HG02759 (cell line): ENCODE results near the gene CSMD2.

Source experiments
- ATAC-seq: cut with Tn5 transposase; IDR thresholded peaks from one replicate; pipeline ENCODE4 v1.9.1; 2021; ENCODE audit warnings: mild to moderate bottlenecking, moderate library complexity; ENCODE audit not compliant: unreplicated experiment

Gene CSMD2

DNA sequence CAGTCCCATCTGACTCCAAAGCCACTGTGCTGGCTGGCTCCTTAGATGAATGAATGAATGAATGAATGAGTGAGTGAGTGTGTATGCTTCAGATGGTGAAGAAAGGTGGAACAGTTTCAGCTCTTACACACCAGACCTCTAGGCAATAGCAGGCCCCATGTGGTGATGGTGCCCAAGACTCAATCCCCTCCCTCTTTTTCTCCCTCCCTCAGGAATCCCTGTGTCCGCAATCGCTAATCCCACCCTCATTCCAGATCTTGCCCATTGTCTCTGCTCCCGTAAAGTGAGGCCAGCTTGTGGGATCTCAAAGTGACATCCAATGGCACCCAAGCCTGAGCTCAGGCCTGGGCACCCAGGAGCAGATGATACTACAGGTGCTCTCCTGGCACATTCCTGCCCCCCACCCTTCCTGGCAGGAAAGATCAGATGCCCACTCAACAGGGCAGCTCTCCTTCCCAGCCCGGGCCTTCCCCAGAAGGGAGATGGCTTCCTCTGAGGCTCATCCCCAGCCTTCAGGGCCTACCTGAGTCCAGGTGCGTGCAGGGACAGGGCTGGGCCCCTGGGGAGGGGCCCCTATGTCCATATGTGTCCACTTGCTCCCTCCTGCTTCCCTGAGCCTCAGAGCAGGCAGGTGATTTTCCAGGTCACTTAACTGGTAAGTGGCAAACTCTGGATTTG lies 194.7 kb downstream of the CSMD2 start:
- no peak for ATAC-seq

DNA sequence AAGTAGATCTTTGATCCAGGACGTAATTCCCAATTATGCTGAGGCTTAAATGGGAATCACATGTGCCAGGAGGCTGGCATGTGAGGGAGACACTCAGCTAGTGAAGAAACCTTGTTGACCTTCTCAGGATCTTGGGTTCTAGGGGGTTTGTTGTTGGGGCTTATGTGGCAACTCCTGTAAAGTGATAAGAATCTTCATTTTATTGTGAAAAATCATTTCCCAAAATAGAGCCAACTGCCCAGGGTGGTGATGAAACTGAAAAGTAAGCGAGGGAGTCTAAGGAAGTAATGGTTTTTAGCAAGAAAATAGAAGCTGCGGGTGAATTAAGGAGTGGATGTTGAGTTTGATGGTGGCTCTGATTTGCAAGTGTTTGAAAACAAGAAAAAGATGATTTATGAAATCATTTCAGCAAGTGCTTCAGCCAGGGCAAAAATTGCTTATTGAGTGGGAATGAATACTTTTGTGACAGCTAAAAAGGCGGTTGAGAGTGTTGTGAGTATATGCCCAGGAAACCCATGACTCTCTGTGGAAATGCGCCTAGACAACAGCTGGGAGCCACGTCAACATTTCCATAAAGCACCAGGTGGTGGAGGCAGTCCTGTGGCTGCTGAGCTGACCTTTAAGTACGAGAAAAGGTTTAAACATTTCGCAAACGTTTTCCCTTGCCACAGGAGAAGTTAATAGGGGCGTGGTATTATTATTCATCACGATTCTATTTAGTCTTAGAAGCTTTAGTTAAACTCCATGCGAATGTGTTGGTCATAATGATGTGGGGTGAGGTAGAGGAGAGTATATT lies 198.5 kb downstream of the CSMD2 start:
- no peak for ATAC-seq

DNA sequence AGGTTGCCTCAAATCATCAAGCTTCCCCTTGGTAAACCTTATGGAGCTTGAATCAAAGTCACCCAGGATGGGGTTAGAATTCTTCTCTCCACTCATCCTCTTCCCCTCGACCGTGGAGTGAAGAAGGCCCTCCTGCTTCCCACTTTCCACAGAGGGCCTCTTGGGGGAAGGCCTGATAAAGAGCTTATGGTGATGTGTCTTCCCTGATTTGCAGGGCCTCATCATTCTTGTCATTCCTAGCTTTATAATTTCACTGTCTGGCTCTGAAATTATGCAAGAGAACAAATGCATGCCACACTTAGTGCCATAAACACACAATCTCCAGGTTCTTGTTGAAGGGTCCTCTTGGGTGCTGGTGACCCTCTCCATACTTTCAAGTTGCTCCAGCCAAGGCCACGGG lies 199.9 kb downstream of the CSMD2 start:
- no peak for ATAC-seq

DNA sequence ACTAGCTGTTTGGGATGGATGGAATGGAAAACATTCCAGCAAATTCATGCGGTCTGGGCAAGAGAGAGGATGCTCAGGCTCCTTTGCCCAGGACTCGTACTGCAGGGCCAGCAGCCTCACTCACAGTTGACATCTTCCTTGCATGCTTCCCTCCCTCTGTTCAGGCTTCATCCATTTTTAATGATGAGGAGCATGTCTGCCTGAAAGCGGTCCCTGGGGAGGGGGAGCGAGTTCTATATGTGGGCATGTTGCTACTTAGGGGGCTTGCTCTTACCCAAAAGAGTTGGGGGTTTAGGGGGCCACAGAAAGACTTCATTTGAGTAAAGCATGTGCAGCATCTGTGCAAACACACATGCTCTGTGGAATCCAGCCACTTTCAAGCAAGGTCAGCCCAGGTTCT lies 203.0 kb downstream of the CSMD2 start:
- no peak for ATAC-seq

DNA sequence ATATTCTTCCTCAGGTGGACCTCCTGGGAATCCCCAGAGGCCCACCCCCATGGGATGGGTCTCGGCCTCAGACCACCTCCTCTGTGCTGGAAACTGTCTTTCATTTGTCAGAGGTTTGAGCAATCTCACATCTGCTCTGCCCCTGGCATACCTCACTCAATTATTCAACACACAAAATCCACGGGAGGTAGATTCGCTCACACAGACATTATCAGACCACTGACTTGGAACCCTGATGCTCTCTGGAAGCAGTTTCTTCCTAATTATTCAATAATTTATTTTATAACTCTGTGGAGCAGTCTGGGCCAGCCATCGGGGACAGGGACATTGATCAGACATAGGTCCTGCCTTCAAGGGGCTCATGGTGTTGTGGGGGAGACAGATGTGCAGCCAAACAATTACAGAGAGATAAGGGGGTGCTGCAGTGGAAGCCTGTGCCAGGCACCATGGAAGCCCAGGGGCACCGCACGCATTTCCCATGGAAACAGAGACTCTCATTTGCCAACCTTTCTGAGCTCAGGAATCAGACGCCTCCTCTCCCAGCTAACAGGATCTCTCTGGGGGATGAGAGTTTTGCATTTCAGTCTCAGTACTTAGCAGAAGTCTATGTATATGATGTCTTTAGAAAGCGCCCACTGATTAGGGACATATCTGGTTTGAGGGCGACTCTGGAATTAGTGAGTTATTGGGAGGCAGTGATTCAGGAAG lies 204.7 kb downstream of the CSMD2 start:
- ATAC-seq, result no peak

DNA sequence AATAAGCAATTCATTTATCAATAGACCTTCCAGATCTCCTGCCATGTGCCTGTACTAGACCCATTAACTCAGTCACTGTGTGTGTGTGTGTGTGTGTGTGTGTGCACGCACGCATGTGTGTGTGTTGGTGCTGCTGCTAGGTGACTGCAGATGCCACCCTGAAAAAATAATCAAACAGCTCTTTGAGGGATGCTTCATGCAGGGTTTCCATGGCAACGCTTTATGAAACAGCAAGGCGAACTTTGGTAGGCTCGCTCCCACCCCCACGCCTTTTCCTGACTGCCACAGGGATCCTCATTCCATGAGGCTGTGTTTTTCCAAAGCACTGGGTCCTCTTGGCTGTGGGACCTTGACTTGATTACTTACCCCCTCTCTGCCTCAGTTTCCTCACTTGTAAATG lies 207.2 kb downstream of the CSMD2 start:
- ATAC-seq, result no peak

DNA sequence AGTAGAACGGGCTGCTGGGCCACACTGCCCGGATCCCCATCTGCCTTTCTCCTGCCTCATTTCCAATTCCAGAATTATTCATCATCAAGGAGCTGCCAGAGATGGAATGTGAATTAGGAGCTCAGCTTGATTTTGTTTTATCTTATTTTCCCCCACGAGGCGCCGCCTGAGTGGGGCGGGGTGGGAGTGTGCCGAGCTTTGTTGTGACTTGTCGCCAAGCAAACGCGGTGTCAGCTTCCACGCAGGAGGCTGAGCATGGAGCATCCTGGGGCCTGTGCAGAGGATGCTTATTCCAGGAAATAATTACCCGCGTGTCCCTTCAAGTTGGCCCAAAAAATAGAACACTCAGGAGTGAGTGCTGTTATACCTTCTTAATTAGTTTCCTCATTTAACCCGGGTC lies 209.9 kb downstream of the CSMD2 start:
- no peak for ATAC-seq

DNA sequence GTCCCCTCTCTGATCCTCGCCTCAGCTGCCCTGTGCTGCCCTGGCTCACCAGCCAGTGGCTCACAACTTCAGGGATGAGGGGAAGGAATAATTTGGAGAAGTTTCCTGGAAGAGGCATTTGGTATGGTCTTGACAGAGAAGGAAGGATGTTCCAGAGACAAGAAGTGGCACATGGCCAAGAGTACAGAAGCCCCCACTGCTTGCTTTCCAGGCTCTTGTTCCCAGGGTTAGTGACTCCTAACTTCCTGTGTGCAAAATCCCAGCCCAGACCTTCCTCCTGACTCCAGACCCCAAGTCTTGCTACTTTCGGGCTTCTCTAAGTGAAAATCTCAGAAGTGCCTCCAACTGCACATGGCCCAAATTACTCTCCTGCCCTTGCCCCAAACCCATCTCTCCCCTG lies 215.5 kb downstream of the CSMD2 start:
- no peak for ATAC-seq

DNA sequence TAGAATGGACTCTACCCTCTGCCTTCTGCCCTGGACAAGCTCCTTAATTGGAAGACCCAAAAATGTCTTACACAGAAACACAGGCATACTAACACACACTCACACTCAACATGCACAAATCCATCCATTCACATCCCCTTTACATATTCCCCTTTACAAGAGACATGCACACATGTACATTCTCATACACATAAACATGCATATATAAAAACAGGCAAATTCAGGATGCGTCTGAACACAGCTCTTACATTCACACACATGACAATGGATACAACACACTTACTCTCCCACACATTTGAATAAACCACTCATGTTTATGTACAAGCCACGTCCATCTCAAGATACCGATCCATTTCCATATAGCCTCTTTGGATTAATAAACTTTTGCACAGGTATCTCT lies 216.7 kb downstream of the CSMD2 start:
- ATAC-seq, result no peak

DNA sequence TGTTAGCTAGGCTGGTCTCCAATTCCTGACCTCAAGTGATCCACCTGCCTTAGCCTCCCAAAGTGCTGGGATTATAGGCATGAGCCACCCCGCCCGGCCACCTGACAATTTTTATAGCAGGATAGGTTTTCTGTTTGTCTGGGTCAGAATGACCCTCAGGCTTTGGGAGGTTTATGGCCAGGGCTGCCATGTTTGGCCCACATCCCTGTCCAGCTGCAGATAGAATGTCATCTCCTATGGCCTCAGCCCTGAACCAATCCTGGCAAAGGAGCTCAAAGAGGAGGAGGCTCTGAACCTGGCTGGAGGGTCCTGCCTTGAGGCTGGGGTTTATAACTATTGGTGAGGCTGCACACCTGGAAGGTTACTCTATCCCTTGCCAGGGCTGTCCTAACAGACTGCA lies 218.2 kb downstream of the CSMD2 start:
- ATAC-seq, result no peak

DNA sequence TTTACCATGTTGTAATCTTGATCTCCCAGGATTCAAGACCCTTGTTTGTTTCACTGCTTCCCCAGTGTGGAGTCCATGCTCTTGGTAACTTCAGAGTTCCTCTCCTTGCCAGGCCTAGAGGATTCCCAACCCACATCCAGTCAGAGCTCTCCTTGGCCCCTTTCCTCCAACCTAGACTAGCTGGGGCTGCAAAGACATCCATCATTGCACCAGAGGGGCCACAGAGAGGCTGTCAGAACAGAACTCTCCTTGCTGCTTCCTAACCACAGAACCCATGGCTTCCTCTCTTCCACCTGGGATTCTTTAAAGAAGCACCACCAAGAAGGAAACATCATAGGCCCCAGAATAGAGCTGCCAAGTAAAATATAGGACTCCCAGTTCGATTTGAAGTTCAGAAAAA lies 220.2 kb downstream of the CSMD2 start:
- ATAC-seq, result no peak

DNA sequence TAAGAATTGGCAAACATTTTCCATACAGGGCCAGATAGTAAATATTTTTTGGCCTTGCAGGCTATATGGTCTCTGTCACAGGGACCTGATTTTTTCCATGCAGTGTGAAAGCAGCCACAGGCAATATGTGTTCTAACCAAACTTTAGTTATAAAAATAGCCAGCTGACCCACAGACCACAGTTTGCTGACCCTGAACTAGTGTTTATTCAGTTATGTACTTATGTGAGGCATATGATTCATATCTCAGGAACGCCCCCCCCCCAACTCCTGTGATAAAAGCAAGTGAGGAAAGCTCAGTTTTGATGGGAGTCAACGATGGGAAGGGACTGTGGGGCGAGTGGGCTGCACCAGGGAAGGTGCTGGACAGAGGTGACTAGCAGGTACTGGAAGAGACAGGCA lies 221.1 kb downstream of the CSMD2 start:
- ATAC-seq, result no peak

DNA sequence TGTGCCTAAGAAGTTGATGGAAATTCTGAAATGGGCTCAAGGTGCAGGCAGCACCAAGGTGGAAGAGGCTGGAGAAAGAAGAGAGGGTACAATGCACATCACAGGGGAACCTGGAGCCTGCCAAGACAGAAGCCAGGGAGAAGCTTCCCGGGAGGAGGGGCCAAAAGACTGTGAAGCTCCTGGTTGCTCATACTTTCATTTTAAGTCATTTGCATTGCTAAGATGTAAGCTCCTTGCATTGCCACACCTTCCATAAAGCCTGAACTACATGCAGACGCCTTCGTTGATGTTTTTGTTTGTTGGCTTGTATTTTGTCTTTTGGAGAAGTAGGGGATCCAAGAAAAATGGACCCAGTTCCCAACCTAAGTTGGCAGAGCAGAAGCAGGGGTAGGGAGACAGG lies 232.2 kb downstream of the CSMD2 start:
- ATAC-seq, result no peak

DNA sequence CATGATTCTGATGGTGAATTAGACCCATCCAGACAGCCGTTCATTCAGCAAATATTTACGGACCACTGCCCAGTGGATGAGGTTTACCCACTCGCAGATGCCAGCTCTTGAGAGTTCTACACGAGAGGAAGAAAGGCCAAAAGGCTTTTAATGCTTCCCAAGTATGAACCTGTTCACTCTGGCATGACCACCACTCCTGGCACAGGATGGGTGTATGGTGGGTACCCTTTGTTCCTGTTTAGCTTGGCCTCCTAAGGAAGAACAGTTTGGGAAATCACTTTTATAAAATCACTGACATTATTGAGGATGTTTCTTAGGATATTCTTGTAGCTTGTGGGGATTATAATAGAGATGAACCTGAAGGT lies 233.9 kb downstream of the CSMD2 start:
- no peak for ATAC-seq

DNA sequence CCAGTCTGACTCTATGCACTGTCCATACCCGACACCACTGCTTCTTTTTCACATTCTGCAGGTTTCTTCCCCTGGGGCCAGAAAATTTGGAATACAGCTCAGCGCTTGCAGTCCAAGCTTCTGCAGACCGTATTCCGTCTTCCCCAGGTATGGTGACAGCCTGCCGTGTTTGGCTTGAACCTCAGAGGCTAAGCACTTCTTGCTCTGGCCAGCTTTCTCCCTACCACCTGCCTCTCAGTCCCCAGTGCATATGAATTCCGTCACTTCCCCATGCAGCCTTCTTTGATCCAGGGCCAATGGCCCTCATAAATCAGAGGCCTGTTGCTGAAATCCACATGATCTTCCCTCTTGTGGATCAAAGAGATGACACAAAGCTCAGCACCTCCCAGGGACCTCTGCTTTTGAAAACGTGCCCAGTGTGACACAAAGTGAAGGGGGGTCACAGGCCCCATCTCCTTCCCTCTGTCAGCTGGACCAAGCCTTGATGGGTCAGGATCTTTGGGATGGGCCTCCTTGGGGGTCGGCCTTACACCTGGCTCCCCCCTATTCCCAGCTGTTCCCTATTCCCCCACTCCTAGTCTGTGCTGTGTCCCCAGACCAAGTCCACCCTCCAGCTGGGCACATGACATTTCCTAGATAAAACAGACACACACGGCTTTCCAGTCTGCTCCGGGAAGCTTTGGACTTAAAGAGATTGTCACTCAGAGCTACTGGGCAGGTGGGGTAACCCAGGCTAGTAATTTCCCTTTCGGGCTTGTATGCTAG lies 234.5 kb downstream of the CSMD2 start:
- no peak for ATAC-seq

DNA sequence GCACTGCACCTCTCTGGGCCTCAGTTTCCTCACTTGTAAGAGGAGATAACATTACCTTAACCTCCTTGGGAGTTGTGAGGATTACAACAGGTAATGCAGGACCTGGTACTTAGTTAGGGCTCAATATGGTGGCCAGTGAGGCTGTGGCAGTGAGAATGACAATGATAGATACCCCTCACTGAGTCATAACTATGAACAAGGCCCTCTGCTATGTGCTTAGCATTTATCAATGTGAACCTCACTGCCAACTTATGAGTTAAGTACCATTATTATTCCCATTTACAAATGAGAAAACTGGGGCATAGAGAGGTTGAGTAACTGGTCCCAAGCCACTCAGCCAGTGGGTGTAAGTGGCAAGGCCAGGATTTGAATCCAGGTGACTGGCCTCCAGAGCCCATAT lies 236.8 kb downstream of the CSMD2 start:
- no peak for ATAC-seq

DNA sequence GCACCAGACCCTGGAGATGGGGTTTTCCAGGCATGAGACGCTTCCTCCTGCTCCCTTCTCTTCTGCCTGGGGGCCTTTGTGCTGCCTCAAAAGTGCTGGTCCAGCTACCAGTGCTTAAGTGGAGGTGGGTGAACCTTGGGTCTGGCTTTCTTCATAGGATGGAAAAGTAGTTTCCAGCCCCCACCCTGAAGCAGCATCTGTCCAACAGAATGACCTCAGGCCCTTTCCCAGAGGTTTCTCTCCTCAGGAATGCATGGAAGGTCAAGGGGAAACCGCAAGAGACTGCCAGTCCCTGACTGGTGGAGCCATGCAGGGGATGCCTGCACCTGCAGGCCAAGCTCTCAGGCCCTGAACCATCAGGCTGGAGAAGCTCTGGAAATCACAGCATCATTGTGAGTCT lies 237.3 kb downstream of the CSMD2 start:
- no peak for ATAC-seq

DNA sequence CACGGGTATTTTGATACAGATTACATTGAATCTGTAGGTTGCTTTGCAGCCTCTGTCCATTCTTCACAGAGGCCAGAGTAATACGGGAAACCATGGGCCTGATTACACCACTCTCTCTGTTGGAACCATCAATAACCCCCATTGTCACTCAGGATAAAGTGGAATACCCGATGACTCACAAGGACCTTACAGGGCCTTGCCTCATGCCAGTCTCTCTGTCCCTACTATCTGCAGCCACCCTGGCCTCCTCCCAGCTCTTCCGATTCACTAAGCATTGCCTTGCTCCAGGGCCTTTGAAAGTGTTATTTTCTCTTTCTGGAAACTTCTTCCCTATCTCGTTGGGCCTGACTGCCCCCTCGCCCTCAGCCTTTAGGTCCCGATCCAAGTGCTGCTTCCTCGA lies 239.4 kb downstream of the CSMD2 start:
- ATAC-seq, result no peak

DNA sequence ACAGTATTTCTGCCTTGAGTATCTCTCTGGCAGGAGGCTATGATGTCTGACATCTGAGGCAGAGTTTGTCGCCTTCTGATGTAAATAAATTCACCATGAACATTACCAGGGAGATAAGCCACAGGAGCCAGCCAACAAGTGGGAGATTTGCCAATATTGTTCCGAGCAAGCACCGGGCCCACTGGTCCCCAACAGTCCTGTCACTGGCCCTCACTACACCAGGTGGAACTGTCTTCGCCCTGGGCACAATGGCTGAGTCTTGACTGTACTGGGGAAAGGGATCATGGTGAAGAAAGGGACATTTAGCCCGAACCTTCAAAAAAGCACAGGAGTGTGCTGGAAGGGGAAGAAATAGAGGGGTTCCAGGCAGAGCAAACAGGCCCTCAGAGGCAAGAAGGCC lies 243.7 kb downstream of the CSMD2 start:
- no peak for ATAC-seq

DNA sequence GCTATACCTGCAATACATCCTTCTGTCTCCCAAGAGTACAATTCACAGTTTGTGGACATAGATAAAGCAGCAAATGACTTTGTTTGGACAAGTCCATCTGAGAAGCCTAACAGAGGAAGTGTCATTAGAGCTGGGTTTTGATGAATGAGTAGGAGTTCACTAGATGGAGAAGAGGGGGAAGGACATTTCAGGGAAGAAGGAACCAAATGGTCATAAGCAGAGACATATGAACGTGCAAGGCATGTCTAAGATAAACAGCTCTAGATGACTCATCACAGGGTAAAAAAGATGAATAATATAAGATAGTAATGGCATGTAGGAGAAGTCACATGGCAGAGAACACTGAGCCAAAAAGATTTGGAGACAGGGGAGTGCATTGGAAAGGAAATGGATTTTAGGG lies 246.7 kb downstream of the CSMD2 start:
- ATAC-seq, result no peak

DNA sequence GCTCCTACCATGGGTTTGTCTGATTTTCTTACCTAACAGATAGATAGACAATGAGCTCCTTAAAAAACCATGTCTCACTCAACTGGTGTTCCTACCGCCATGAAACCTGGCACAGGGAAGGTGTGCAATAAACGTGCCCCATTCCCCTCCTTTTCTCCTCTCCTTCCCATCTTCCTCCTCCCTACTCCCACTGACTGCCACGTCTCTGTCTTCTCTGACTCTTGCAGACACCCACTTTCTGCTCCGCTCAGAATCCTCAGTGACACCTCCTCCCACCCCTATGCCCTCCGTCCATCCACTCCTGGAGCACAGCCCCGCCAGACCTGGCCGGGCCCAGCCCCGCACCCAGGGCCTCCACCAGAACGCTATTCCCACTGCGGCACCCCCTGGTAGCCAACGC lies 248.2 kb downstream of the CSMD2 start:
- no peak for ATAC-seq
